NCI-H446 (cell line): Measurements from ENCODE around the gene OR2F1.
"Not testable (repeated sequence)": the region's sequence is repeated elsewhere in the genome, so short reads cannot be mapped to it uniquely, and the experiment has no call there.

Source experiments
- DNase-seq, 2 experiments: peaks; one replicate each; lab custom pipeline; 2025; lab: John Stamatoyannopoulos, UW

The OR2F1 gene

GRCh38 chr7:144009361-144009760, 54.7 kb downstream of the OR2F1 start:
- DNase-seq: no peak

- not testable (repeated sequence) for DNase-seq
These were observed 55.4 kb downstream of the OR2F1 start for GRCh38 chr7:144010061-144010460.

- DNase-seq: not testable (repeated sequence)
These were observed 56.2 kb downstream of the OR2F1 start for GRCh38 chr7:144010821-144011220.

GRCh38 chr7:144011458-144012230, 57.0 kb downstream of the OR2F1 start:
- DNase-seq: no peak
